ENCODE results near the gene INHBC.
"Not testable (repeated sequence)": the region's sequence is repeated elsewhere in the genome, so short reads cannot be mapped to it uniquely, and the experiment has no call there.

Gene INHBC

GRCh38 chr12:57418255-57418654 is 16.3 kb upstream of the INHBC start:
- no CpG with 5 or more reads among the region's 9 CpGs for WGBS, 2 donors (ENCODE audit: extremely low coverage in 2 of 2, insufficient read length in 2 of 2, insufficient replicate concordance in 1 of 2)
- H3K79me1 ChIP-seq (ENCODE audit: low read depth, low read length) = no peaks in the 10 kb centered on the region
- H2BK5ac ChIP-seq (ENCODE audit: low read length) = no peak overlapping the region

GRCh38 chr12:57419495-57419894 is 15.1 kb upstream of the INHBC start:
- WGBS, 2 donors (ENCODE audit: extremely low coverage in 2 of 2, insufficient read length in 2 of 2, insufficient replicate concordance in 1 of 2) = no CpG with 5 or more reads among the region's 2 CpGs
- Histone ChIP-seq H3K27me3 (ENCODE audit: control insufficient read depth in 3 of 3, insufficient read depth in 3 of 3, low read depth in 1 of 3, low read length in 3 of 3) (no peaks in the 10 kb centered on the region), H4K91ac (ENCODE audit: low read depth, low read length, poor library complexity) (no peak overlapping the region), H2BK15ac (ENCODE audit: low read length) (no peak overlapping the region), H2BK5ac (ENCODE audit: low read length) (no peak overlapping the region), H3K23ac (ENCODE audit: low read depth, low read length, poor library complexity) (no peak overlapping the region), H3K4me2 (ENCODE audit: insufficient read depth, low read length, poor library complexity, severe bottlenecking) (no peak overlapping the region), H3K27ac (replicated peaks; ENCODE audit: low read length) (no peak overlapping the region), H3K9me3 (replicated peaks in 1 of 2; ENCODE audit: control insufficient read depth in 2 of 2, insufficient read depth in 1 of 2, low read depth in 1 of 2, low read length in 2 of 2) (no peaks in the 10 kb centered on the region), H4K8ac (ENCODE audit: low read depth, low read length) (no peak overlapping the region), H2BK120ac (ENCODE audit: low read depth, low read length) (no peak overlapping the region), H3K79me1 (ENCODE audit: low read depth, low read length) (no peaks in the 10 kb centered on the region), H3K14ac (ENCODE audit: low read length) (no peak overlapping the region), H3K36me3 (replicated peaks in 1 of 2; ENCODE audit: control insufficient read depth in 2 of 2, insufficient read depth in 2 of 2, low read length in 2 of 2) (peaks cover 0 to 35% of the 10 kb centered on the region in 2 donors), H3K9ac (ENCODE audit: low read depth, low read length, poor library complexity) (no peak overlapping the region), H2AK5ac (ENCODE audit: low read depth, low read length) (no peak overlapping the region), H3K4me3 (ENCODE audit: low read length in 2 of 2) (no peak overlapping the region), H2AFZ (ENCODE audit: low read length) (no peak overlapping the region), H2BK12ac (ENCODE audit: low read length) (no peak overlapping the region), H3K18ac (ENCODE audit: low read length) (no peak overlapping the region), H3K4me1 (ENCODE audit: control insufficient read depth in 2 of 2, insufficient read depth in 1 of 2, low read depth in 1 of 2, low read length in 2 of 2) (peaks cover 0 to 6% of the 10 kb centered on the region in 2 donors), H3K4ac (ENCODE audit: low read length) (no peak overlapping the region)
- DNase-seq (ENCODE audit: low spot score) = no peak

More at GRCh38 chr12:57418255-57418654, 16.3 kb upstream of the INHBC start:
- no peak for DNase-seq (ENCODE audit: low spot score)
- Histone ChIP-seq H3K14ac (ENCODE audit: low read length) (no peak overlapping the region), H4K91ac (ENCODE audit: low read depth, low read length, poor library complexity) (no peak overlapping the region), H3K9ac (ENCODE audit: low read depth, low read length, poor library complexity) (no peak overlapping the region), H3K4me2 (ENCODE audit: insufficient read depth, low read length, poor library complexity, severe bottlenecking) (no peak overlapping the region), H3K4me1 (ENCODE audit: control insufficient read depth in 2 of 2, insufficient read depth in 1 of 2, low read depth in 1 of 2, low read length in 2 of 2) (peaks cover 0 to 6% of the 10 kb centered on the region in 2 donors), H3K27ac (replicated peaks; ENCODE audit: low read length) (no peak overlapping the region), H2BK12ac (ENCODE audit: low read length) (no peak overlapping the region), H3K27me3 (ENCODE audit: control insufficient read depth in 3 of 3, insufficient read depth in 3 of 3, low read depth in 1 of 3, low read length in 3 of 3) (no peaks in the 10 kb centered on the region), H3K23ac (ENCODE audit: low read depth, low read length, poor library complexity) (no peak overlapping the region), H2BK120ac (ENCODE audit: low read depth, low read length) (no peak overlapping the region), H2AK5ac (ENCODE audit: low read depth, low read length) (no peak overlapping the region), H3K36me3 (replicated peaks in 1 of 2; ENCODE audit: control insufficient read depth in 2 of 2, insufficient read depth in 2 of 2, low read length in 2 of 2) (peaks cover 0 to 27% of the 10 kb centered on the region in 2 donors), H2BK15ac (ENCODE audit: low read length) (no peak overlapping the region), H3K4ac (ENCODE audit: low read length) (no peak overlapping the region), H3K18ac (ENCODE audit: low read length) (no peak overlapping the region), H3K4me3 (ENCODE audit: low read length in 2 of 2) (no peak overlapping the region), H3K9me3 (replicated peaks in 1 of 2; ENCODE audit: control insufficient read depth in 2 of 2, insufficient read depth in 1 of 2, low read depth in 1 of 2, low read length in 2 of 2) (no peaks in the 10 kb centered on the region), H2AFZ (ENCODE audit: low read length) (no peak overlapping the region), H4K8ac (ENCODE audit: low read depth, low read length) (no peak overlapping the region)

- H3K4me1 ChIP-seq (ENCODE audit: control insufficient read depth in 2 of 2, insufficient read depth in 1 of 2, low read depth in 1 of 2, low read length in 2 of 2) = no peaks in the 10 kb centered on the region
- no CpG with 5 or more reads among the region's 5 CpGs for WGBS, 2 donors (ENCODE audit: extremely low coverage in 2 of 2, insufficient read length in 2 of 2, insufficient replicate concordance in 1 of 2)
- DNase-seq (ENCODE audit: low spot score) = no peak
Observed at GRCh38 chr12:57420482-57420881, 14.1 kb upstream of the INHBC start.

GRCh38 chr12:57426948-57427347 is 7.6 kb upstream of the INHBC start:
- H2BK5ac ChIP-seq (ENCODE audit: low read length) = not testable (repeated sequence)

More at GRCh38 chr12:57420482-57420881, 14.1 kb upstream of the INHBC start:
- Histone ChIP-seq H3K9me3 (replicated peaks in 1 of 2; ENCODE audit: control insufficient read depth in 2 of 2, insufficient read depth in 1 of 2, low read depth in 1 of 2, low read length in 2 of 2) (no peaks in the 10 kb centered on the region), H4K8ac (ENCODE audit: low read depth, low read length) (no peak overlapping the region), H2BK12ac (ENCODE audit: low read length) (no peak overlapping the region), H2BK5ac (ENCODE audit: low read length) (no peak overlapping the region), H2AFZ (ENCODE audit: low read length) (no peak overlapping the region), H3K9ac (ENCODE audit: low read depth, low read length, poor library complexity) (no peak overlapping the region), H3K27ac (replicated peaks; ENCODE audit: low read length) (no peak overlapping the region), H3K36me3 (replicated peaks in 1 of 2; ENCODE audit: control insufficient read depth in 2 of 2, insufficient read depth in 2 of 2, low read length in 2 of 2) (peaks cover 0 to 41% of the 10 kb centered on the region in 2 donors), H3K14ac (ENCODE audit: low read length) (no peak overlapping the region), H3K18ac (ENCODE audit: low read length) (no peak overlapping the region), H3K23ac (ENCODE audit: low read depth, low read length, poor library complexity) (no peak overlapping the region), H3K4me3 (ENCODE audit: low read length in 2 of 2) (no peak overlapping the region), H4K91ac (ENCODE audit: low read depth, low read length, poor library complexity) (no peak overlapping the region), H2AK5ac (ENCODE audit: low read depth, low read length) (no peak overlapping the region), H3K79me1 (ENCODE audit: low read depth, low read length) (no peaks in the 10 kb centered on the region), H3K4ac (ENCODE audit: low read length) (no peak overlapping the region), H2BK15ac (ENCODE audit: low read length) (no peak overlapping the region), H2BK120ac (ENCODE audit: low read depth, low read length) (no peak overlapping the region), H3K4me2 (ENCODE audit: insufficient read depth, low read length, poor library complexity, severe bottlenecking) (no peak overlapping the region), H3K27me3 (ENCODE audit: control insufficient read depth in 3 of 3, insufficient read depth in 3 of 3, low read depth in 1 of 3, low read length in 3 of 3) (no peaks in the 10 kb centered on the region)

More at GRCh38 chr12:57426948-57427347, 7.6 kb upstream of the INHBC start:
- H3K23ac ChIP-seq (ENCODE audit: low read depth, low read length, poor library complexity); H3K14ac ChIP-seq (ENCODE audit: low read length); H2AFZ ChIP-seq (ENCODE audit: low read length); H3K18ac ChIP-seq (ENCODE audit: low read length); H4K8ac ChIP-seq (ENCODE audit: low read depth, low read length); H3K4me2 ChIP-seq (ENCODE audit: insufficient read depth, low read length, poor library complexity, severe bottlenecking); H3K4me1 ChIP-seq (ENCODE audit: control insufficient read depth in 2 of 2, insufficient read depth in 1 of 2, low read depth in 1 of 2, low read length in 2 of 2); H4K91ac ChIP-seq (ENCODE audit: low read depth, low read length, poor library complexity); H2BK120ac ChIP-seq (ENCODE audit: low read depth, low read length); H3K27ac ChIP-seq (replicated peaks; ENCODE audit: low read length); H3K4me3 ChIP-seq (ENCODE audit: low read length in 2 of 2); H3K9me3 ChIP-seq (replicated peaks in 1 of 2; ENCODE audit: control insufficient read depth in 2 of 2, insufficient read depth in 1 of 2, low read depth in 1 of 2, low read length in 2 of 2); H3K4ac ChIP-seq (ENCODE audit: low read length); H3K9ac ChIP-seq (ENCODE audit: low read depth, low read length, poor library complexity); DNase-seq (ENCODE audit: low spot score); H2BK12ac ChIP-seq (ENCODE audit: low read length); H2BK15ac ChIP-seq (ENCODE audit: low read length); H2AK5ac ChIP-seq (ENCODE audit: low read depth, low read length); H3K79me1 ChIP-seq (ENCODE audit: low read depth, low read length); H3K27me3 ChIP-seq (ENCODE audit: control insufficient read depth in 3 of 3, insufficient read depth in 3 of 3, low read depth in 1 of 3, low read length in 3 of 3): not testable (repeated sequence)
- no CpG with 5 or more reads among the region's 10 CpGs for WGBS, 2 donors (ENCODE audit: extremely low coverage in 2 of 2, insufficient read length in 2 of 2, insufficient replicate concordance in 1 of 2)
- peaks cover 0 to 31% of the 10 kb centered on the region in 2 donors for H3K36me3 ChIP-seq (replicated peaks in 1 of 2; ENCODE audit: control insufficient read depth in 2 of 2, insufficient read depth in 2 of 2, low read length in 2 of 2)

Measured in neuronal stem cell (in vitro differentiated cells).